ENCODE data around the gene PRSS2. TPM values are rescaled to one million over a fixed set of nuclear protein-coding genes. Genes with fewer than 3 reads are reported as not detected.
"Not testable (repeated sequence)": the region's sequence is repeated elsewhere in the genome, so short reads cannot be mapped to it uniquely, and the experiment has no call there.

PRSS2 gene
- total RNA-seq, 1 experiment from 2014 or later = 22.4 TPM

GRCh38 chr7:142749218-142749993 lies 21.4 kb upstream of the PRSS2 start, which contains the start of gene PRSS1:
Gene PRSS1, plus strand, starts transcription at chr7:142749472. Its CDS starts 13 bp downstream, at chr7:142749485.
- Histone ChIP-seq H3K4me1 (ENCODE audit: control insufficient read depth, insufficient read depth, low read length) (no peaks in the 10 kb centered on the region), H3K27me3 (ENCODE audit: control insufficient read depth, insufficient read depth, low read length) (0 out of 2 replicates have a peak, but pooled peaks cover 4% of the 10 kb centered on the region), H3K27ac (ENCODE audit: low read length) (no peak within 1 kb of the TSS), H3K4me3 (ENCODE audit: low read depth in 2 of 2, low read length in 2 of 2) (no peak within 1 kb of the TSS), H3K36me3 (ENCODE audit: control insufficient read depth, insufficient read depth, low read length) (no peaks in the 10 kb centered on the region), H3K9me3 (ENCODE audit: control insufficient read depth, insufficient read depth, low read depth, low read length) (no peaks in the 10 kb centered on the region)
- no TSS peak for BruUV-seq (replicated peaks)
- ChIA-PET CTCF (no interaction called here), POLR2A (no interaction called here)
- DNase-seq (ENCODE audit: low read depth, low spot score) = no peak
- ATAC-seq = no peak
- intact Hi-C loops (cut with micrococcal nuclease; ENCODE audit: unreplicated experiment) = no loop called here
- in situ Hi-C loops (cut with HindIII; ENCODE audit: low pct_unique_long_range_greater_than_20kb, low sequenced_read_pairs) = no loop called here
- TF ChIP-seq POLR2AphosphoS5 (IDR thresholded peaks at IDR 0.05; ENCODE audit: low read depth, low read length) = no peak
- no peak for TF ChIP-seq REST (IDR thresholded peaks at IDR 0.05; ENCODE audit: insufficient read depth in 1 of 2, low read depth in 2 of 2, low read length in 1 of 2)
- TF ChIP-seq CTCF (IDR thresholded peaks at IDR 0.05) = no peak
- no peak for TF ChIP-seq TCF7L2 (IDR thresholded peaks at IDR 0.05; ENCODE audit: low read depth, low read length)
- no peak for TF ChIP-seq SIN3A (IDR thresholded peaks at IDR 0.05; ENCODE audit: borderline replicate concordance, insufficient read depth, low read depth, low read length)

- no peak overlapping the region for H3K27ac ChIP-seq (ENCODE audit: low read length)
- ChIA-PET CTCF (no interaction called here), POLR2A (no interaction called here)
- no peaks in the 10 kb centered on the region for H3K9me3 ChIP-seq (ENCODE audit: control insufficient read depth, insufficient read depth, low read depth, low read length)
- in situ Hi-C loops (cut with HindIII; ENCODE audit: low pct_unique_long_range_greater_than_20kb, low sequenced_read_pairs) = no loop called here
- intact Hi-C loops (cut with micrococcal nuclease; ENCODE audit: unreplicated experiment) = no loop called here
- DNase-seq (ENCODE audit: low read depth, low spot score) (no peak), ATAC-seq (no peak)
- H3K4me1 ChIP-seq (ENCODE audit: control insufficient read depth, insufficient read depth, low read length) = no peaks in the 10 kb centered on the region
- BruUV-seq (replicated peaks) = no TSS peak
- no peaks in the 10 kb centered on the region for H3K36me3 ChIP-seq (ENCODE audit: control insufficient read depth, insufficient read depth, low read length)
- H3K4me3 ChIP-seq (ENCODE audit: low read depth in 2 of 2, low read length in 2 of 2) = no peak overlapping the region
- TF ChIP-seq POLR2AphosphoS5 (IDR thresholded peaks at IDR 0.05; ENCODE audit: low read depth, low read length) (no peak), SIN3A (IDR thresholded peaks at IDR 0.05; ENCODE audit: borderline replicate concordance, insufficient read depth, low read depth, low read length) (no peak), TCF7L2 (IDR thresholded peaks at IDR 0.05; ENCODE audit: low read depth, low read length) (no peak), REST (IDR thresholded peaks at IDR 0.05; ENCODE audit: insufficient read depth in 1 of 2, low read depth in 2 of 2, low read length in 1 of 2) (no peak), CTCF (IDR thresholded peaks at IDR 0.05) (no peak)
- 0 out of 2 replicates have a peak, but pooled peaks cover 4% of the 10 kb centered on the region for H3K27me3 ChIP-seq (ENCODE audit: control insufficient read depth, insufficient read depth, low read length)
These were observed 20.3 kb upstream of the PRSS2 start for GRCh38 chr7:142750321-142750938.

- CTCF ChIA-PET; H3K4me1 ChIP-seq (ENCODE audit: control insufficient read depth, insufficient read depth, low read length); H3K36me3 ChIP-seq (ENCODE audit: control insufficient read depth, insufficient read depth, low read length); in situ Hi-C loops (cut with HindIII; ENCODE audit: low pct_unique_long_range_greater_than_20kb, low sequenced_read_pairs); BruUV-seq (replicated peaks); ATAC-seq; H3K27ac ChIP-seq (ENCODE audit: low read length); intact Hi-C loops (cut with micrococcal nuclease; ENCODE audit: unreplicated experiment); H3K27me3 ChIP-seq (ENCODE audit: control insufficient read depth, insufficient read depth, low read length); H3K4me3 ChIP-seq (ENCODE audit: low read depth in 2 of 2, low read length in 2 of 2); H3K9me3 ChIP-seq (ENCODE audit: control insufficient read depth, insufficient read depth, low read depth, low read length); POLR2A ChIA-PET; DNase-seq (ENCODE audit: low read depth, low spot score): not testable (repeated sequence)
These were observed 19.1 kb upstream of the PRSS2 start for GRCh38 chr7:142751526-142752175.
